Measurements from ENCODE around the gene PKDREJ. TPM values are rescaled to one million over a fixed set of nuclear protein-coding genes. Genes with fewer than 3 reads are reported as not detected.

The PKDREJ gene
- total RNA-seq, 1 donor from 2014 or later = 0.04 TPM

DNA sequence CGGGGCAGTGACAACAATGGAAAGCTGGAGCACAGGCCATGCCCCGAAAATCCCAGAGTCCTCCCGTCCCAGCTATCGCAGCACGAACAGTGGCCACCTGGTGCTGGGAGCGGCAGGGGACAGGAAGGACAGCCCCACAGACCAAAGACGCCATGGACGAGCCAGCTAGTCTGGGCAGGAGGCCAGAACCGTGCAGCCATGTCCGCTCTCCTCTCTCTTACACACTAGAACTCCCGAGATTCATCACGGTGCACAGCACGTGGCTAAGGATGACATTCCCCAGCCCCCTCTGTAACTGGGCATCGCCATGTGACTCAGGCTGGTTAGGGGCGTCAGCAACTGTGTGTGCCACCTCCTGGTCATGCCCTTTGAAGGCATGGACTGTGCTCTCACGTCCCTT is 17.6 kb downstream of the PKDREJ start:
- Mint-ChIP-seq H3K4me1 (peaks cover 6% of the 10 kb centered on the region), H3K9me3 (no peaks in the 10 kb centered on the region), H3K27ac (no peak overlapping the region), H3K27me3 (ENCODE audit: low read depth) (no peaks in the 10 kb centered on the region), H3K4me3 (no peak overlapping the region), H3K36me3 (peaks cover 3% of the 10 kb centered on the region)
- TF ChIP-seq, protein P1, sequence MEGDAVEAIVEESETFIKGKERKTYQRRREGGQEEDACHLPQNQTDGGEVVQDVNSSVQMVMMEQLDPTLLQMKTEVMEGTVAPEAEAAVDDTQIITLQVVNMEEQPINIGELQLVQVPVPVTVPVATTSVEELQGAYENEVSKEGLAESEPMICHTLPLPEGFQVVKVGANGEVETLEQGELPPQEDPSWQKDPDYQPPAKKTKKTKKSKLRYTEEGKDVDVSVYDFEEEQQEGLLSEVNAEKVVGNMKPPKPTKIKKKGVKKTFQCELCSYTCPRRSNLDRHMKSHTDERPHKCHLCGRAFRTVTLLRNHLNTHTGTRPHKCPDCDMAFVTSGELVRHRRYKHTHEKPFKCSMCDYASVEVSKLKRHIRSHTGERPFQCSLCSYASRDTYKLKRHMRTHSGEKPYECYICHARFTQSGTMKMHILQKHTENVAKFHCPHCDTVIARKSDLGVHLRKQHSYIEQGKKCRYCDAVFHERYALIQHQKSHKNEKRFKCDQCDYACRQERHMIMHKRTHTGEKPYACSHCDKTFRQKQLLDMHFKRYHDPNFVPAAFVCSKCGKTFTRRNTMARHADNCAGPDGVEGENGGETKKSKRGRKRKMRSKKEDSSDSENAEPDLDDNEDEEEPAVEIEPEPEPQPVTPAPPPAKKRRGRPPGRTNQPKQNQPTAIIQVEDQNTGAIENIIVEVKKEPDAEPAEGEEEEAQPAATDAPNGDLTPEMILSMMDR (IDR thresholded peaks at IDR 0.05; ENCODE audit: unreplicated experiment) = no peak
- DNase-seq (ENCODE audit: low spot score in 2 of 2, unreplicated experiment in 2 of 2) = no peak

DNA sequence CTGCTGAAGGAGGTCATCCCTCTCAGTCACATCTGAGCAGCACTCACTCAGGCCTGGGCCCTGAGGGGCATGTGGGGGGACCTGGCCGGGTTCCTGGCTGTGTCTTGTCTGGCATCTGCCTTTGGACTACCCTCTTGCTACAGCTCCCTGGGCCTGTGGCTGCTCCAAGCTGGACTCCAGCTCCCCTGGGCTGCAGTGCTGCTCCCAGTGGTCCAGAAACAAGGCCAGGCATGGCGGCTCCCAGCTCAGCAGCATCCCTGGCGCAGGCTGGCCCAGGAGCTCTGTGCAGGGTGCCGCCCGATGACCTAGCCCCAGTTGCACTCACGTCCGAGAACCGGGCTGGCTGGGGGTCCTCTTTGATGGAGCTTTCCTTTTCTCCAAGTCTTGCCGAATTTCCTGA is 18.4 kb downstream of the PKDREJ start:
- Mint-ChIP-seq H3K27me3 (ENCODE audit: low read depth) (no peaks in the 10 kb centered on the region), H3K27ac (no peak overlapping the region)
- TF ChIP-seq, protein P1 (IDR thresholded peaks at IDR 0.05; ENCODE audit: unreplicated experiment) = no peak

DNA sequence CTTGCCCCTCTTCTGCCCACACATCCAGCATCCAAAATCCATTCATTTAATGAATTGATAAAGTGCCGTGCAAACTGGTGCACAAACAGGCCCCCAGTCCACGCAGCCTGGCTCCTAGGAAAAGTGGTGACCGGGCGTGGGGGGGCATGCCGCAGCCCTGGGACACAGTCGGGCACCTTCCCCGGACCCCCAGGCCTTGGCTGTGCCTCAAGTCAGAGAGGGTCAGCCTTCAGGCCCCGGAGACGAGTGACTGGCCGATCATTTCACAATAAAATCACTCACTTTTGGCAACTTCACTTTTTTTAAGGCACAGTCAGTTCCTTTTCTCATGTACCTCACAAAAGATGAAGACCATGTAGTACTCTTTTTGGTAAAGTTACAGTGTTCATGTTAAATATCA is 21.1 kb downstream of the PKDREJ start:
- Mint-ChIP-seq H3K27me3 (ENCODE audit: low read depth) (no peaks in the 10 kb centered on the region), H3K9me3 (no peaks in the 10 kb centered on the region), H3K36me3 (peaks cover 3% of the 10 kb centered on the region), H3K27ac (no peak overlapping the region), H3K4me3 (no peak overlapping the region), H3K4me1 (no peaks in the 10 kb centered on the region)
- TF ChIP-seq, protein P1 (IDR thresholded peaks at IDR 0.05; ENCODE audit: unreplicated experiment) = no peak
- DNase-seq (ENCODE audit: low spot score in 2 of 2, unreplicated experiment in 2 of 2) = no peak

More for the DNA sequence above, 18.4 kb downstream of the PKDREJ start:
- DNase-seq (ENCODE audit: low spot score in 2 of 2, unreplicated experiment in 2 of 2) = no peak
- H3K9me3 Mint-ChIP-seq = no peaks in the 10 kb centered on the region
- H3K4me3 Mint-ChIP-seq = no peak overlapping the region
- H3K4me1 Mint-ChIP-seq = peaks cover 6% of the 10 kb centered on the region
- peaks cover 3% of the 10 kb centered on the region for H3K36me3 Mint-ChIP-seq

DNA sequence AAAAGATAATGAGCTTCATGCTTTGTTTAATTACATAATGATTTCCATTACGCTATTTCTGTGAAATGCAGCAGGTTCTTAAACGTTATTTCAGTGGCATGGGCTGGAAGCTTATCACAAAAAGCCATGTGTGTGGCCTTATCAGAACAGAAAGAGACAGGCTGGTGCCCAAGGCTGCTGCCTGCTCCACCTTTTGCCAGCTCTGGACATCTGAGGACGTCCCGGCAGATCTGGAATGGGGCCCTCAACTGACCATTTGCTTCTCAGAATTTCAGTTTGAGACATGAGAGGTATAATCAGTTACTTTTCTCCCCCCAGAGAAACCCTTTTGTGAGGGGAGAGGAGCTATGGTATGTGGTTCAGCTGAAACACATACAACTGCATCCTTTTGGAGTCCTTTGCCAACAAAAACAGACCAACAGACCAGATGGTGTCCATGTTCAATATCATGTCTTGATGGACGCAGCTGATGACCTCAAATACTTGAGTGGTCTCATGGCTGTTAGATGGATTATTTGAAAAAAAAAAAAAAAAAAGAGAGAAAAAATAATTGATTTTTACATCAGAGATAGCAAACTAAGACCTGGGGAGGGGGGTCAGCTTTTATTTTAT is 21.6 kb downstream of the PKDREJ start:
- TF ChIP-seq, protein P1 (IDR thresholded peaks at IDR 0.05; ENCODE audit: unreplicated experiment) = no peak
- H3K27ac Mint-ChIP-seq = no peak overlapping the region
- peaks cover 5% of the 10 kb centered on the region for H3K36me3 Mint-ChIP-seq
- DNase-seq (ENCODE audit: low spot score in 2 of 2, unreplicated experiment in 2 of 2) = no peak
- no peaks in the 10 kb centered on the region for H3K9me3 Mint-ChIP-seq
- H3K4me1 Mint-ChIP-seq = no peaks in the 10 kb centered on the region
- H3K4me3 Mint-ChIP-seq = no peak overlapping the region
- H3K27me3 Mint-ChIP-seq (ENCODE audit: low read depth) = no peaks in the 10 kb centered on the region

DNA sequence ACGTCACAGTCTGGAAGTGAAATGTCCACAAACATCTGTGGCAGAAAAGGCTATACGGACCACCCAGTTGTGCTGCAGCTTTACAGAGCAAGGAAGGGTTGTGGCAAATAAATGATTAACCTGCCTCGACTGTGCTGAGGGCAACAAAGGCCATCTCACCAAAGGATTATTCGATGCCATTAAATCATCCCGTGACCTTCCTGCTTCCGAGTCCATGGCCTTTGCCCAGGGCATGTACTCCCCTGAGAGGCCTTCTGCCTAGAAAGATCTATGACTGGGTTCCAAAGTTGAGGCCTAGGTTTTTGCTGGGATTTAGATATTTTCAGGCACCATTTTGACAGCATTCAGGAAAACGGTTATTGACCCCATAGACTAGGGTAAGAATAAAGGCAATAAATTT is 22.2 kb downstream of the PKDREJ start:
- TF ChIP-seq, protein P1 (IDR thresholded peaks at IDR 0.05; ENCODE audit: unreplicated experiment) = no peak
- H3K4me1 Mint-ChIP-seq = no peaks in the 10 kb centered on the region
- no peak overlapping the region for H3K4me3 Mint-ChIP-seq
- DNase-seq (ENCODE audit: low spot score in 2 of 2, unreplicated experiment in 2 of 2) = no peak
- H3K27ac Mint-ChIP-seq = no peak overlapping the region
- no peaks in the 10 kb centered on the region for H3K9me3 Mint-ChIP-seq
- H3K27me3 Mint-ChIP-seq (ENCODE audit: low read depth) = no peaks in the 10 kb centered on the region
- H3K36me3 Mint-ChIP-seq = peaks cover 7% of the 10 kb centered on the region

DNA sequence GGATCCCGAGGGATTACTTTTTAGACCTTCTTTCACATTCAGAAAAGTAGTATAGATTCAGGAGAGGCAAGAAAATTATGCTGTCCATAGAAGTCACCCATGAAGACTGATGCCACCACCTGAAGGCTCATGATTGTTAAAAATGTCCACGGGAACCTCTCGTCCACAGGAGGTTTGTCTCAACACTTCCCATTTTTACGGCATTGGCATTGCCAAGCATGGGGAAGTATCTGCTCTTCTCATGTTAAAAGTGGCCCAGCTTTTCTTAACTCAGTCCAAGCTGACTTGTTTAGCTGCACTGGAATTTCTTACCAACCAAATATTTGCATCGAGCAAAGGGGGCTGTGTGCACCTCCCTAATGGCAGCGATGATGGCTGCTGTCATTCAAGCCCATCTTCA is 22.6 kb downstream of the PKDREJ start:
- H3K27ac Mint-ChIP-seq = no peak overlapping the region
- H3K36me3 Mint-ChIP-seq = peaks cover 7% of the 10 kb centered on the region
- no peak for DNase-seq (ENCODE audit: low spot score in 2 of 2, unreplicated experiment in 2 of 2)
- H3K4me3 Mint-ChIP-seq = no peak overlapping the region
- no peaks in the 10 kb centered on the region for H3K9me3 Mint-ChIP-seq
- TF ChIP-seq, protein P1 (IDR thresholded peaks at IDR 0.05; ENCODE audit: unreplicated experiment) = no peak
- H3K4me1 Mint-ChIP-seq = no peaks in the 10 kb centered on the region
- no peaks in the 10 kb centered on the region for H3K27me3 Mint-ChIP-seq (ENCODE audit: low read depth)
